ENCODE measurements around the gene AGPS. TPM values are rescaled to one million over a fixed set of nuclear protein-coding genes. Genes with fewer than 3 reads are reported as not detected.

AGPS gene
- total and polyA plus RNA-seq, 10 of the 15 experiments (the other 5 are each of a cell fraction or from before 2014, with no cell fraction given): 7.9 to 54.2 (median 38.7) TPM

- Histone ChIP-seq H3K9me3 (replicated peaks; ENCODE audit: control insufficient read depth, insufficient read depth, low read length) (no peaks in the 10 kb centered on the region; the same call in 1 of the 3 replicates), H4K20me1 (ENCODE audit: control insufficient read depth, insufficient read depth) (no peaks in the 10 kb centered on the region), H3K79me2 (ENCODE audit: control insufficient read depth, insufficient read depth, low read length) (no peaks in the 10 kb centered on the region), H3K4me2 (ENCODE audit: control insufficient read depth, insufficient read depth) (no peak overlapping the region), H3K4me1 (ENCODE audit: control insufficient read depth, insufficient read depth, low read length) (no peaks in the 10 kb centered on the region), H3K36me3 (ENCODE audit: control insufficient read depth in 2 of 2, insufficient read depth in 2 of 2, low read length in 1 of 2) (no peaks in the 10 kb centered on the region; a peak in 1 of 4 replicates), H3K4me3 (no peak overlapping the region), H3K27ac (ENCODE audit: control insufficient read depth, insufficient read depth) (no peak overlapping the region), H2AFZ (ENCODE audit: control insufficient read depth, low read depth, low read length) (no peak overlapping the region), H3K27me3 (replicated peaks in 1 of 2; ENCODE audit: control insufficient read depth in 2 of 2, insufficient read depth in 2 of 2, low read length in 1 of 2) (no peaks in the 10 kb centered on the region), H3K9ac (ENCODE audit: control insufficient read depth, insufficient read depth, low read length) (no peak overlapping the region)
- ChIA-PET SMC1A (ENCODE audit: uncharacterized antibody, unreplicated experiment) (no interaction called here), CTCF (no interaction called here), RAD21 (ENCODE audit: unreplicated experiment) (no interaction called here), POLR2A (no interaction called here)
- ATAC-seq: no peak
- BruUV-seq (replicated peaks): no TSS peak
- intact Hi-C loops (cut with micrococcal nuclease; ENCODE audit: unreplicated experiment): no loop called here
- DNase-seq (ENCODE audit: low read depth, low spot score): no peak
- in situ Hi-C loops (cut with MboI): no loop called here
- no peak for FAIRE-seq
- 95% methylated on average over 5 of the region's 5 CpGs for WGBS (ENCODE audit: insufficient coverage, insufficient replicate concordance, low lambda C conversion rate, missing lambda C conversion rate)
- TF ChIP-seq IRF4 (IDR thresholded peaks at IDR 0.05; ENCODE audit: low read depth, low read length): no peak
- TF ChIP-seq RELA (IDR thresholded peaks at IDR 0.05; ENCODE audit: borderline replicate concordance, partially characterized antibody): no peak
- TF ChIP-seq TCF12 (IDR thresholded peaks at IDR 0.05; ENCODE audit: low read depth, low read length): no peak
- TF ChIP-seq EGR1 (IDR thresholded peaks at IDR 0.05; ENCODE audit: borderline replicate concordance in 1 of 2, low read depth in 2 of 2, low read length in 2 of 2): no peak
- no peak for TF ChIP-seq STAT1 (conservative IDR thresholded peaks at IDR 0.05)
- TF ChIP-seq TBL1XR1 (IDR thresholded peaks at IDR 0.05; ENCODE audit: low read depth, low read length): no peak
- TF ChIP-seq, protein P1, sequence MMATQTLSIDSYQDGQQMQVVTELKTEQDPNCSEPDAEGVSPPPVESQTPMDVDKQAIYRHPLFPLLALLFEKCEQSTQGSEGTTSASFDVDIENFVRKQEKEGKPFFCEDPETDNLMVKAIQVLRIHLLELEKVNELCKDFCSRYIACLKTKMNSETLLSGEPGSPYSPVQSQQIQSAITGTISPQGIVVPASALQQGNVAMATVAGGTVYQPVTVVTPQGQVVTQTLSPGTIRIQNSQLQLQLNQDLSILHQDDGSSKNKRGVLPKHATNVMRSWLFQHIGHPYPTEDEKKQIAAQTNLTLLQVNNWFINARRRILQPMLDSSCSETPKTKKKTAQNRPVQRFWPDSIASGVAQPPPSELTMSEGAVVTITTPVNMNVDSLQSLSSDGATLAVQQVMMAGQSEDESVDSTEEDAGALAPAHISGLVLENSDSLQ (IDR thresholded peaks at IDR 0.05): no peak
- TF ChIP-seq SMARCA5 (IDR thresholded peaks at IDR 0.05): no peak
- TF ChIP-seq MXI1 (IDR thresholded peaks at IDR 0.05; ENCODE audit: low read depth, low read length): no peak
- TF ChIP-seq RAD51 (IDR thresholded peaks at IDR 0.05): no peak
- no peak for TF ChIP-seq FOXM1 (IDR thresholded peaks at IDR 0.05; ENCODE audit: low read depth, low read length)
- TF ChIP-seq NRF1 (conservative IDR thresholded peaks at IDR 0.05; ENCODE audit: low read depth, low read length): no peak
- TF ChIP-seq PAX8 (IDR thresholded peaks at IDR 0.05): no peak
- TF ChIP-seq, protein P2, sequence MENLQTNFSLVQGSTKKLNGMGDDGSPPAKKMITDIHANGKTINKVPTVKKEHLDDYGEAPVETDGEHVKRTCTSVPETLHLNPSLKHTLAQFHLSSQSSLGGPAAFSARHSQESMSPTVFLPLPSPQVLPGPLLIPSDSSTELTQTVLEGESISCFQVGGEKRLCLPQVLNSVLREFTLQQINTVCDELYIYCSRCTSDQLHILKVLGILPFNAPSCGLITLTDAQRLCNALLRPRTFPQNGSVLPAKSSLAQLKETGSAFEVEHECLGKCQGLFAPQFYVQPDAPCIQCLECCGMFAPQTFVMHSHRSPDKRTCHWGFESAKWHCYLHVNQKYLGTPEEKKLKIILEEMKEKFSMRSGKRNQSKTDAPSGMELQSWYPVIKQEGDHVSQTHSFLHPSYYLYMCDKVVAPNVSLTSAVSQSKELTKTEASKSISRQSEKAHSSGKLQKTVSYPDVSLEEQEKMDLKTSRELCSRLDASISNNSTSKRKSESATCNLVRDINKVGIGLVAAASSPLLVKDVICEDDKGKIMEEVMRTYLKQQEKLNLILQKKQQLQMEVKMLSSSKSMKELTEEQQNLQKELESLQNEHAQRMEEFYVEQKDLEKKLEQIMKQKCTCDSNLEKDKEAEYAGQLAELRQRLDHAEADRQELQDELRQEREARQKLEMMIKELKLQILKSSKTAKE (IDR thresholded peaks at IDR 0.05; ENCODE audit: low read depth, poor library complexity, severe bottlenecking): no peak
- no peak for TF ChIP-seq SUZ12 (IDR thresholded peaks at IDR 0.05; ENCODE audit: unreplicated experiment)
- TF ChIP-seq, protein P3, sequence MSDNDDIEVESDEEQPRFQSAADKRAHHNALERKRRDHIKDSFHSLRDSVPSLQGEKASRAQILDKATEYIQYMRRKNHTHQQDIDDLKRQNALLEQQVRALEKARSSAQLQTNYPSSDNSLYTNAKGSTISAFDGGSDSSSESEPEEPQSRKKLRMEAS (IDR thresholded peaks at IDR 0.05; ENCODE audit: low read depth, low read length): no peak
- no peak for TF ChIP-seq CHD4 (IDR thresholded peaks at IDR 0.05)
- TF ChIP-seq RAD21 (IDR thresholded peaks at IDR 0.05; ENCODE audit: insufficient read depth, low read depth, low read length): no peak
- no peak for TF ChIP-seq PRDM15 (CRISPR knock-in tag; IDR thresholded peaks at IDR 0.05)
Observed at GRCh38 chr2:177476897-177477296, 84.3 kb downstream of the AGPS start.
